ENCODE measurements around the gene DDX52.

Gene DDX52

GRCh38 chr17:37643118-37643766 lies at the start of gene DDX52:
Gene DDX52, minus strand, starts transcription at chr17:37643446. Its CDS starts 26 bp downstream, at chr17:37643420.
- Histone ChIP-seq H3F3A (ENCODE audit: insufficient read depth, low read length) (no peaks in the 10 kb centered on the region), H3K79me2 (ENCODE audit: insufficient read depth, low read length) (peaks cover 20% of the 10 kb centered on the region), H2AFZ (ENCODE audit: low read length) (peak within 1 kb of the TSS; percentile 96), H3K9me2 (ENCODE audit: low read depth, low read length) (no peaks in the 10 kb centered on the region), H3K4me2 (ENCODE audit: low read length) (peak within 1 kb of the TSS; percentile 85), H3K4me1 (ENCODE audit: insufficient read depth, low read length, severe bottlenecking) (peaks cover 17% of the 10 kb centered on the region), H3K9me3 (ENCODE audit: low read length) (no peaks in the 10 kb centered on the region), H3K27me3 (ENCODE audit: insufficient read depth, low read length) (no peaks in the 10 kb centered on the region), H3K9ac (ENCODE audit: low read length) (peak within 1 kb of the TSS; percentile 77), H3K27ac (ENCODE audit: low read depth, low read length, poor library complexity, severe bottlenecking) (peak within 1 kb of the TSS; percentile 4), H3K4me3 (ENCODE audit: low read depth, low read length, poor library complexity, severe bottlenecking) (peak within 1 kb of the TSS; percentile 73), H4K20me1 (ENCODE audit: insufficient read depth, low read length) (no peaks in the 10 kb centered on the region), H3K36me3 (ENCODE audit: insufficient read depth, low read length) (peaks cover 29% of the 10 kb centered on the region)
- no peak for TF ChIP-seq EZH2 (IDR thresholded peaks at IDR 0.05; ENCODE audit: borderline replicate concordance, low read length)
- no peak for TF ChIP-seq CTCF (IDR thresholded peaks at IDR 0.05; ENCODE audit: low read length)

- H3K79me2 ChIP-seq (ENCODE audit: insufficient read depth, low read length): no peaks in the 10 kb centered on the region
- H3K36me3 ChIP-seq (ENCODE audit: insufficient read depth, low read length): no peaks in the 10 kb centered on the region
- H3K27me3 ChIP-seq (ENCODE audit: insufficient read depth, low read length): 0 out of 2 replicates have a peak, but pooled peaks cover 8% of the 10 kb centered on the region
- H3K4me1 ChIP-seq (ENCODE audit: insufficient read depth, low read length, severe bottlenecking): no peaks in the 10 kb centered on the region
- TF ChIP-seq EZH2 (IDR thresholded peaks at IDR 0.05; ENCODE audit: borderline replicate concordance, low read length) (no peak), CTCF (IDR thresholded peaks at IDR 0.05; ENCODE audit: low read length) (no peak)
- no peak overlapping the region for H3K9ac ChIP-seq (ENCODE audit: low read length)
- H3K4me2 ChIP-seq (ENCODE audit: low read length): no peak overlapping the region
- no peaks in the 10 kb centered on the region for H4K20me1 ChIP-seq (ENCODE audit: insufficient read depth, low read length)
- no peaks in the 10 kb centered on the region for H3F3A ChIP-seq (ENCODE audit: insufficient read depth, low read length)
- H3K9me3 ChIP-seq (ENCODE audit: low read length): no peaks in the 10 kb centered on the region
- H3K9me2 ChIP-seq (ENCODE audit: low read depth, low read length): no peaks in the 10 kb centered on the region
- H2AFZ ChIP-seq (ENCODE audit: low read length): no peak overlapping the region
- H3K4me3 ChIP-seq (ENCODE audit: low read depth, low read length, poor library complexity, severe bottlenecking): no peak overlapping the region
- no peak overlapping the region for H3K27ac ChIP-seq (ENCODE audit: low read depth, low read length, poor library complexity, severe bottlenecking)
Observed at GRCh38 chr17:37691807-37692206, 48.6 kb upstream of the DDX52 start.

GRCh38 chr17:37689317-37689716 lies 46.1 kb upstream of the DDX52 start:
- H3K9me3 ChIP-seq (ENCODE audit: low read length): no peaks in the 10 kb centered on the region
- no peaks in the 10 kb centered on the region for H3F3A ChIP-seq (ENCODE audit: insufficient read depth, low read length)
- H3K27ac ChIP-seq (ENCODE audit: low read depth, low read length, poor library complexity, severe bottlenecking): no peak overlapping the region
- H3K4me1 ChIP-seq (ENCODE audit: insufficient read depth, low read length, severe bottlenecking): no peaks in the 10 kb centered on the region
- TF ChIP-seq CTCF (IDR thresholded peaks at IDR 0.05; ENCODE audit: low read length): no peak
- no peak for TF ChIP-seq EZH2 (IDR thresholded peaks at IDR 0.05; ENCODE audit: borderline replicate concordance, low read length)
- no peaks in the 10 kb centered on the region for H3K9me2 ChIP-seq (ENCODE audit: low read depth, low read length)
- H3K79me2 ChIP-seq (ENCODE audit: insufficient read depth, low read length): no peaks in the 10 kb centered on the region
- no peaks in the 10 kb centered on the region for H3K36me3 ChIP-seq (ENCODE audit: insufficient read depth, low read length)
- no peak overlapping the region for H3K4me3 ChIP-seq (ENCODE audit: low read depth, low read length, poor library complexity, severe bottlenecking)
- no peak overlapping the region for H3K4me2 ChIP-seq (ENCODE audit: low read length)
- H4K20me1 ChIP-seq (ENCODE audit: insufficient read depth, low read length): no peaks in the 10 kb centered on the region
- H3K27me3 ChIP-seq (ENCODE audit: insufficient read depth, low read length): 0 out of 2 replicates have a peak, but pooled peaks cover 8% of the 10 kb centered on the region
- no peak overlapping the region for H2AFZ ChIP-seq (ENCODE audit: low read length)
- no peak overlapping the region for H3K9ac ChIP-seq (ENCODE audit: low read length)

Measured in OCI-LY1 (cell line).